HepG2 (cell line): Measurements from ENCODE around the gene CEP104. TPM values are rescaled to one million over a fixed set of nuclear protein-coding genes. Genes with fewer than 3 reads are reported as not detected.

Source experiments
- CBX1 ChIP-seq: IDR thresholded peaks from one replicate; pipeline ENCODE4 v1.6.1; 2016; ENCODE audit warnings: antibody characterized with exemption, low read depth
- ESRRA ChIP-seq: sonication (generic); formaldehyde crosslinking; IDR thresholded peaks from 2 replicates; pipeline ENCODE4 v1.5.1; 2020; ENCODE audit warnings: mild to moderate bottlenecking, low read depth, missing genetic modification reagents
- GATAD2A ChIP-seq: IDR thresholded peaks from 2 replicates; pipeline ENCODE4 v1.6.1; 2016
- KDM2A ChIP-seq: sonication (generic); formaldehyde crosslinking; IDR thresholded peaks from 2 replicates; pipeline ENCODE4 v1.4.0; 2020; ENCODE audit warnings: low read depth, missing genetic modification reagents, borderline replicate concordance
- SMAD1 ChIP-seq: sonication (generic); formaldehyde crosslinking; IDR thresholded peaks from 2 replicates; pipeline ENCODE4 v1.4.0; 2020; ENCODE audit warnings: missing genetic modification reagents, low read depth, mild to moderate bottlenecking, borderline replicate concordance
- SYNCRIP ChIP-seq: fragments of 200-400 bp; formaldehyde crosslinking; IDR thresholded peaks from 2 replicates; pipeline ENCODE4 v1.6.1; 2018; ENCODE audit warnings: mild to moderate bottlenecking, low read depth, low read length; ENCODE audit not compliant: insufficient read depth
- TARDBP ChIP-seq: sonication (generic); formaldehyde crosslinking; IDR thresholded peaks from 2 replicates; pipeline ENCODE4 v1.8.0; 2022; ENCODE audit warnings: mild to moderate bottlenecking, missing genetic modification reagents
- XRCC5 ChIP-seq: fragments of 200-400 bp; formaldehyde crosslinking; optimal IDR thresholded peaks from 2 replicates; pipeline ENCODE3; 2017; ENCODE audit warnings: mild to moderate bottlenecking, low read length
- YY1 ChIP-seq: IDR thresholded peaks from 2 replicates; pipeline ENCODE4 v1.6.1; 2011; ENCODE audit warnings: low read length, low read depth, moderate library complexity, mild to moderate bottlenecking; ENCODE audit not compliant: insufficient read depth, insufficient replicate concordance
- ZNF263 ChIP-seq: sonication (generic); formaldehyde crosslinking; IDR thresholded peaks from 2 replicates; pipeline ENCODE4 v1.4.0; 2020; ENCODE audit warnings: missing genetic modification reagents
- ZNF510 ChIP-seq: sonication (generic); formaldehyde crosslinking; IDR thresholded peaks from 2 replicates; pipeline ENCODE4 v1.4.0; 2020; ENCODE audit warnings: low read depth, mild to moderate bottlenecking, missing genetic modification reagents
- ZNF761 ChIP-seq: sonication (generic); formaldehyde crosslinking; conservative IDR thresholded peaks from 2 replicates; pipeline ENCODE4 v1.4.0; 2020; ENCODE audit warnings: mild to moderate bottlenecking, missing genetic modification reagents
- polyA plus RNA-seq, 8 experiments: library from polyadenylated mRNA; depleted of rRNA in 3 of 8; stranded (reverse) in 7 of 8; unstranded in 1 of 8; fragments of >200 nt; fragmentation: Illumina TruSeq in 4 of 8; extraction: Trizol in 4 of 8; gene quantifications; 2 replicates each; pipeline versions ENCODE4 v1.2.1 to v1.2.3, GENCODE V29; 2011 to 2016; ENCODE audit warnings: low read depth in 4 of 8, missing spikeins in 1 of 8, mixed read lengths in 1 of 8; ENCODE audit not compliant: insufficient read depth in 1 of 8
- total RNA-seq, 5 experiments: library from RNA; depleted of rRNA; stranded (reverse); fragments of >200 nt; fragmentation: Illumina TruSeq; extraction: Trizol; gene quantifications; 2 replicates each; pipeline ENCODE4 v1.2.3, GENCODE V29; 2016; ENCODE audit warnings: low read depth in 1 of 5
- TF ChIP-seq, protein P1 (sequence below): sonication (generic); formaldehyde crosslinking; IDR thresholded peaks from 2 replicates; pipeline ENCODE4 v1.4.0; 2020; ENCODE audit warnings: missing genetic modification reagents
- TF ChIP-seq, protein P2 (sequence below): sonication (generic); formaldehyde crosslinking; IDR thresholded peaks from 2 replicates; pipeline ENCODE4 v1.4.0; 2020; ENCODE audit warnings: missing genetic modification reagents
- TF ChIP-seq, protein P3 (sequence below): sonication (generic); formaldehyde crosslinking; IDR thresholded peaks from 2 replicates; pipeline ENCODE4 v1.5.0; 2020; ENCODE audit warnings: missing genetic modification reagents
- TF ChIP-seq, protein P4 (sequence below): sonication (generic); formaldehyde crosslinking; IDR thresholded peaks from 2 replicates; pipeline ENCODE4 v1.8.0; 2022; ENCODE audit warnings: mild to moderate bottlenecking, missing genetic modification reagents, moderate library complexity
- TF ChIP-seq, protein P5 (sequence below): sonication (generic); formaldehyde crosslinking; conservative IDR thresholded peaks from 2 replicates; pipeline ENCODE4 v1.8.0; 2022; ENCODE audit warnings: mild to moderate bottlenecking, moderate library complexity, missing genetic modification reagents
- TF ChIP-seq, protein P6 (sequence below): sonication (generic); formaldehyde crosslinking; IDR thresholded peaks from 2 replicates; pipeline ENCODE4 v1.5.0; 2020; ENCODE audit warnings: mild to moderate bottlenecking, missing genetic modification reagents, borderline replicate concordance

Gene CEP104
- total and polyA plus RNA-seq, 2 of the 13 experiments (the other 11 are each of a cell fraction or from before 2014, with no cell fraction given), result 20.4 to 30.1 TPM

DNA sequence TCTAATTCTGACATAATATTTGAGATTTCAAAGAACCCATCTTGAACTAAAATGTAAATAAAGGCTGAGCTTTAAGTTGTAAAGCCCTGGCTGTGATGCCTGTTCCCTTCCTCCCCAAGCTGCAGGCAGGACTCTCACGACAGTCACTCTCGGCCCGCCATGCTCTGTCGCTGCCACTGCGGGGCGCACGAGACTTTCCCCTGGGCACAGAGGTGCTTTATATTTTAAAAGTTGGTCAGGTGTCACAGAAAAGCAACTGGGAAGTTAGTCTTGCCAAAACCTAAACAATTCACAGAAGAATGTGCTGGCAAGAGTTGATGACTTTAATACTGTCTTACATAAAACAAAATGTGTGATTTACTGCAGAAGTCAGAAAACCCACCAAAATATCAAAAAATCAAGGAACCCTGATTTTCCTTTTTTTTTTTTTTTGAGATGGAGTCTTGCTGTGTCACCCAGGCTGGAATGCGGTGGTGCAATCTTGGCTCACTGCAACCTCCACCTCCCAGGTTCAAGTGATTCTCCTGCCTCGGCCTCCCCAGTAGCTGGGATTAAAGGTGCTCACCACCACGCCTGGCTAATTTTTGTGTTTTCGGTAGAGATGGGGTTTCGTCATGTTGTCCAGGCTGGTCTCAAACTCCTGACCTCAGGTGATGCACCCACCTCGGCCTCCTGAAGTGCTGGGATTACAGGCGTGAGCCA, 71.4 kb downstream of the CEP104 start (continued):
- peak; percentile 22; the same call in 1 of the 2 replicates for TF ChIP-seq KDM2A
- TF ChIP-seq, protein P1, sequence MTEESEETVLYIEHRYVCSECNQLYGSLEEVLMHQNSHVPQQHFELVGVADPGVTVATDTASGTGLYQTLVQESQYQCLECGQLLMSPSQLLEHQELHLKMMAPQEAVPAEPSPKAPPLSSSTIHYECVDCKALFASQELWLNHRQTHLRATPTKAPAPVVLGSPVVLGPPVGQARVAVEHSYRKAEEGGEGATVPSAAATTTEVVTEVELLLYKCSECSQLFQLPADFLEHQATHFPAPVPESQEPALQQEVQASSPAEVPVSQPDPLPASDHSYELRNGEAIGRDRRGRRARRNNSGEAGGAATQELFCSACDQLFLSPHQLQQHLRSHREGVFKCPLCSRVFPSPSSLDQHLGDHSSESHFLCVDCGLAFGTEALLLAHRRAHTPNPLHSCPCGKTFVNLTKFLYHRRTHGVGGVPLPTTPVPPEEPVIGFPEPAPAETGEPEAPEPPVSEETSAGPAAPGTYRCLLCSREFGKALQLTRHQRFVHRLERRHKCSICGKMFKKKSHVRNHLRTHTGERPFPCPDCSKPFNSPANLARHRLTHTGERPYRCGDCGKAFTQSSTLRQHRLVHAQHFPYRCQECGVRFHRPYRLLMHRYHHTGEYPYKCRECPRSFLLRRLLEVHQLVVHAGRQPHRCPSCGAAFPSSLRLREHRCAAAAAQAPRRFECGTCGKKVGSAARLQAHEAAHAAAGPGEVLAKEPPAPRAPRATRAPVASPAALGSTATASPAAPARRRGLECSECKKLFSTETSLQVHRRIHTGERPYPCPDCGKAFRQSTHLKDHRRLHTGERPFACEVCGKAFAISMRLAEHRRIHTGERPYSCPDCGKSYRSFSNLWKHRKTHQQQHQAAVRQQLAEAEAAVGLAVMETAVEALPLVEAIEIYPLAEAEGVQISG, result peak; percentile 73
- no peak for TF ChIP-seq TARDBP (CRISPR knock-in tag)
- TF ChIP-seq, protein P2, sequence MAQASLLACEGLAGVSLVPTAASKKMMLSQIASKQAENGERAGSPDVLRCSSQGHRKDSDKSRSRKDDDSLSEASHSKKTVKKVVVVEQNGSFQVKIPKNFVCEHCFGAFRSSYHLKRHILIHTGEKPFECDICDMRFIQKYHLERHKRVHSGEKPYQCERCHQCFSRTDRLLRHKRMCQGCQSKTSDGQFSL, result no peak
- TF ChIP-seq SMAD1 (CRISPR knock-in tag), result no peak
- no peak for TF ChIP-seq CBX1
- peak; percentile 59 for TF ChIP-seq ZNF263 (CRISPR knock-in tag)
- TF ChIP-seq, protein P3, sequence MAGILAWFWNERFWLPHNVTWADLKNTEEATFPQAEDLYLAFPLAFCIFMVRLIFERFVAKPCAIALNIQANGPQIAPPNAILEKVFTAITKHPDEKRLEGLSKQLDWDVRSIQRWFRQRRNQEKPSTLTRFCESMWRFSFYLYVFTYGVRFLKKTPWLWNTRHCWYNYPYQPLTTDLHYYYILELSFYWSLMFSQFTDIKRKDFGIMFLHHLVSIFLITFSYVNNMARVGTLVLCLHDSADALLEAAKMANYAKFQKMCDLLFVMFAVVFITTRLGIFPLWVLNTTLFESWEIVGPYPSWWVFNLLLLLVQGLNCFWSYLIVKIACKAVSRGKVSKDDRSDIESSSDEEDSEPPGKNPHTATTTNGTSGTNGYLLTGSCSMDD (CRISPR knock-in tag), result no peak
- peak; percentile 16 for TF ChIP-seq YY1
- TF ChIP-seq, protein P4, sequence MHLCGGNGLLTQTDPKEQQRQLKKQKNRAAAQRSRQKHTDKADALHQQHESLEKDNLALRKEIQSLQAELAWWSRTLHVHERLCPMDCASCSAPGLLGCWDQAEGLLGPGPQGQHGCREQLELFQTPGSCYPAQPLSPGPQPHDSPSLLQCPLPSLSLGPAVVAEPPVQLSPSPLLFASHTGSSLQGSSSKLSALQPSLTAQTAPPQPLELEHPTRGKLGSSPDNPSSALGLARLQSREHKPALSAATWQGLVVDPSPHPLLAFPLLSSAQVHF, result no peak
- no peak for TF ChIP-seq ZNF510 (CRISPR knock-in tag)
- TF ChIP-seq GATAD2A, result no peak
- peak; percentile 69 for TF ChIP-seq XRCC5
- TF ChIP-seq ESRRA (CRISPR knock-in tag), result no peak
- TF ChIP-seq, protein P5, sequence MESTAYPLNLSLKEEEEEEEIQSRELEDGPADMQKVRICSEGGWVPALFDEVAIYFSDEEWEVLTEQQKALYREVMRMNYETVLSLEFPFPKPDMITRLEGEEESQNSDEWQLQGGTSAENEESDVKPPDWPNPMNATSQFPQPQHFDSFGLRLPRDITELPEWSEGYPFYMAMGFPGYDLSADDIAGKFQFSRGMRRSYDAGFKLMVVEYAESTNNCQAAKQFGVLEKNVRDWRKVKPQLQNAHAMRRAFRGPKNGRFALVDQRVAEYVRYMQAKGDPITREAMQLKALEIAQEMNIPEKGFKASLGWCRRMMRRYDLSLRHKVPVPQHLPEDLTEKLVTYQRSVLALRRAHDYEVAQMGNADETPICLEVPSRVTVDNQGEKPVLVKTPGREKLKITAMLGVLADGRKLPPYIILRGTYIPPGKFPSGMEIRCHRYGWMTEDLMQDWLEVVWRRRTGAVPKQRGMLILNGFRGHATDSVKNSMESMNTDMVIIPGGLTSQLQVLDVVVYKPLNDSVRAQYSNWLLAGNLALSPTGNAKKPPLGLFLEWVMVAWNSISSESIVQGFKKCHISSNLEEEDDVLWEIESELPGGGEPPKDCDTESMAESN, result no peak
- TF ChIP-seq, protein P6, sequence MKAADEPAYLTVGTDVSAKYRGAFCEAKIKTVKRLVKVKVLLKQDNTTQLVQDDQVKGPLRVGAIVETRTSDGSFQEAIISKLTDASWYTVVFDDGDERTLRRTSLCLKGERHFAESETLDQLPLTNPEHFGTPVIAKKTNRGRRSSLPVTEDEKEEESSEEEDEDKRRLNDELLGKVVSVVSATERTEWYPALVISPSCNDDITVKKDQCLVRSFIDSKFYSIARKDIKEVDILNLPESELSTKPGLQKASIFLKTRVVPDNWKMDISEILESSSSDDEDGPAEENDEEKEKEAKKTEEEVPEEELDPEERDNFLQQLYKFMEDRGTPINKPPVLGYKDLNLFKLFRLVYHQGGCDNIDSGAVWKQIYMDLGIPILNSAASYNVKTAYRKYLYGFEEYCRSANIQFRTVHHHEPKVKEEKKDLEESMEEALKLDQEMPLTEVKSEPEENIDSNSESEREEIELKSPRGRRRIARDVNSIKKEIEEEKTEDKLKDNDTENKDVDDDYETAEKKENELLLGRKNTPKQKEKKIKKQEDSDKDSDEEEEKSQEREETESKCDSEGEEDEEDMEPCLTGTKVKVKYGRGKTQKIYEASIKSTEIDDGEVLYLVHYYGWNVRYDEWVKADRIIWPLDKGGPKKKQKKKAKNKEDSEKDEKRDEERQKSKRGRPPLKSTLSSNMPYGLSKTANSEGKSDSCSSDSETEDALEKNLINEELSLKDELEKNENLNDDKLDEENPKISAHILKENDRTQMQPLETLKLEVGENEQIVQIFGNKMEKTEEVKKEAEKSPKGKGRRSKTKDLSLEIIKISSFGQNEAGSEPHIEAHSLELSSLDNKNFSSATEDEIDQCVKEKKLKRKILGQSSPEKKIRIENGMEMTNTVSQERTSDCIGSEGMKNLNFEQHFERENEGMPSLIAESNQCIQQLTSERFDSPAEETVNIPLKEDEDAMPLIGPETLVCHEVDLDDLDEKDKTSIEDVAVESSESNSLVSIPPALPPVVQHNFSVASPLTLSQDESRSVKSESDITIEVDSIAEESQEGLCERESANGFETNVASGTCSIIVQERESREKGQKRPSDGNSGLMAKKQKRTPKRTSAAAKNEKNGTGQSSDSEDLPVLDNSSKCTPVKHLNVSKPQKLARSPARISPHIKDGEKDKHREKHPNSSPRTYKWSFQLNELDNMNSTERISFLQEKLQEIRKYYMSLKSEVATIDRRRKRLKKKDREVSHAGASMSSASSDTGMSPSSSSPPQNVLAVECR (CRISPR knock-in tag), result peak; percentile 31; the same call in 1 of the 2 replicates
- no peak for TF ChIP-seq SYNCRIP
- TF ChIP-seq ZNF761 (CRISPR knock-in tag), result no peak
